ENCODE results near the gene MED9. TPM values are rescaled to one million over a fixed set of nuclear protein-coding genes. Genes with fewer than 3 reads are reported as not detected.

MED9 gene
- total and polyA plus RNA-seq, 2 donors (not counting 3 experiments of a cell fraction or from before 2014, with no cell fraction given): 15.1 to 18.2 TPM

- Histone ChIP-seq H3K4me3 (replicated peaks in 1 of 3; ENCODE audit: insufficient read depth in 1 of 3, low read depth in 1 of 3, low read length in 3 of 3) (no peak overlapping the region), H3K27me3 (ENCODE audit: control insufficient read depth in 2 of 2, insufficient read depth in 2 of 2, low read length in 2 of 2) (no peaks in the 10 kb centered on the region), H3K4me2 (ENCODE audit: insufficient read depth, low read length) (no peak overlapping the region), H3K79me2 (ENCODE audit: control insufficient read depth, insufficient read depth, low read length) (no peaks in the 10 kb centered on the region), H3K36me3 (ENCODE audit: control insufficient read depth in 2 of 2, extremely low read depth in 1 of 2, insufficient read depth in 2 of 2, low read length in 2 of 2) (no peaks in the 10 kb centered on the region), H3K9me1 (replicated peaks; ENCODE audit: control insufficient read depth, extremely low read depth, insufficient read depth, low read length) (no peaks in the 10 kb centered on the region), H3K27ac (ENCODE audit: insufficient read depth, low read depth, low read length) (no peak overlapping the region), H2AFZ (ENCODE audit: low read depth, low read length) (no peak overlapping the region), H3K9ac (replicated peaks; ENCODE audit: extremely low read depth, insufficient read depth, low read length) (no peak overlapping the region), H4K20me1 (replicated peaks; ENCODE audit: control insufficient read depth, extremely low read depth, insufficient read depth, low read length) (no peaks in the 10 kb centered on the region), H3K9me3 (replicated peaks; ENCODE audit: control insufficient read depth, insufficient read depth, low read length) (no peaks in the 10 kb centered on the region), H3K4me1 (ENCODE audit: control insufficient read depth, extremely low read depth, insufficient read depth, low read length) (peaks cover 10% of the 10 kb centered on the region)
- CTCF ChIA-PET: interaction anchor here (1.0 to 2.4 kb wide), 3 partner anchors 114 to 145 kb away, joined by 3 to 13 read pairs (median 7); no protein-coding TSS in a partner anchor
- DNase-seq (ENCODE audit: low read depth, low spot score): no peak
- no peak for FAIRE-seq
- intact Hi-C loops (cut with micrococcal nuclease): loop anchor here (5.0 to 10.0 kb wide), 2 partner anchors 97 to 415 kb away; no protein-coding TSS in a partner anchor
- dilution Hi-C loops (cut with MboI; ENCODE audit: extremely low pct_ligation_motif_present, low sequenced_read_pairs): no loop called here
- BruUV-seq (replicated peaks): no TSS peak
- TF ChIP-seq MYC (IDR thresholded peaks at IDR 0.05; ENCODE audit: low read depth, low read length) (no peak), FOS (IDR thresholded peaks at IDR 0.05; ENCODE audit: borderline replicate concordance, insufficient read depth, low read length) (no peak), CTCF (IDR thresholded peaks at IDR 0.05; ENCODE audit: extremely low read depth in 1 of 2, insufficient read depth in 1 of 2, low read depth in 1 of 2, low read length in 2 of 2) (no peak), POLR2A (IDR thresholded peaks at IDR 0.05; ENCODE audit: low read depth, low read length) (no peak), JUN (IDR thresholded peaks at IDR 0.05; ENCODE audit: borderline replicate concordance, insufficient read depth, insufficient read length, low read depth) (no peak), EZH2 (IDR thresholded peaks at IDR 0.05; ENCODE audit: borderline replicate concordance, low read depth, low read length, severe bottlenecking) (no peak), GATA2 (IDR thresholded peaks at IDR 0.05; ENCODE audit: insufficient read depth, insufficient read length, low read depth, low read length) (no peak), POLR2AphosphoS5 (IDR thresholded peaks at IDR 0.05; ENCODE audit: insufficient read depth, low read depth, low read length) (no peak), MAX (IDR thresholded peaks at IDR 0.05; ENCODE audit: insufficient read depth, insufficient read length) (no peak)
- POLR2A ChIA-PET: no interaction called here
Observed at GRCh38 chr17:17499402-17500145, 22.8 kb downstream of the MED9 start.

Measured in endothelial cell of umbilical vein (primary cell).